H9 (cell line): ENCODE results near the gene GLP2R. TPM values are rescaled to one million over a fixed set of nuclear protein-coding genes. Genes with fewer than 3 reads are reported as not detected.

ENCODE experiments used
- DNase-seq: peaks from one replicate; pipeline ENCODE4 v3.0.0-alpha.2; 2017
- H2AFZ ChIP-seq: one replicate; pipeline ENCODE4 v1.6.1; 2013; ENCODE audit warnings: mild to moderate bottlenecking, low read length, control low read depth, moderate library complexity
- H2AK5ac ChIP-seq: 2 replicates; pipeline ENCODE4 v1.6.1; 2013; ENCODE audit warnings: low read length, control low read depth, mixed read lengths; ENCODE audit not compliant: insufficient read length
- H2BK120ac ChIP-seq: one replicate; pipeline ENCODE4 v1.6.1; 2013; ENCODE audit warnings: low read depth, mild to moderate bottlenecking, low read length, control low read depth, inconsistent platforms; ENCODE audit not compliant: poor library complexity, severe bottlenecking
- H2BK12ac ChIP-seq: 2 replicates; pipeline ENCODE4 v1.6.1; 2013; ENCODE audit warnings: low read length, control low read depth, mixed read lengths, low read depth; ENCODE audit not compliant: insufficient read length
- H2BK15ac ChIP-seq: 2 replicates; pipeline ENCODE4 v1.6.1; 2013; ENCODE audit warnings: low read depth, low read length, control low read depth
- H2BK20ac ChIP-seq: one replicate; pipeline ENCODE4 v1.6.1; 2013; ENCODE audit warnings: low read depth, mild to moderate bottlenecking, low read length, control low read depth, inconsistent platforms; ENCODE audit not compliant: poor library complexity, severe bottlenecking
- H2BK5ac ChIP-seq: 2 replicates; pipeline ENCODE4 v1.6.1; 2013; ENCODE audit warnings: low read length, control low read depth, mixed read lengths; ENCODE audit not compliant: insufficient read length
- H3K14ac ChIP-seq: 2 replicates; pipeline ENCODE4 v1.6.1; 2013; ENCODE audit warnings: low read length, control low read depth; ENCODE audit not compliant: insufficient read depth
- H3K18ac ChIP-seq: 2 replicates; pipeline ENCODE4 v1.6.1; 2013; ENCODE audit warnings: low read depth, mild to moderate bottlenecking, mixed read lengths, low read length, control low read depth; ENCODE audit not compliant: insufficient read length
- H3K23ac ChIP-seq: 2 replicates; pipeline ENCODE4 v1.6.1; 2013; ENCODE audit warnings: low read length, control low read depth, mixed read lengths, low read depth; ENCODE audit not compliant: insufficient read length
- H3K23me2 ChIP-seq: 2 replicates; pipeline ENCODE4 v1.6.1; 2013; ENCODE audit warnings: low read depth, mild to moderate bottlenecking, mixed read lengths, low read length, control low read depth; ENCODE audit not compliant: insufficient read length, poor library complexity, severe bottlenecking
- H3K27ac ChIP-seq: 2 replicates; pipeline ENCODE4 v1.5.1; 2013; ENCODE audit warnings: low read length, control low read depth, mixed read lengths, low read depth; ENCODE audit not compliant: insufficient read length
- H3K27me3 ChIP-seq: 2 replicates; pipeline ENCODE4 v1.6.1; 2013; ENCODE audit warnings: low read length, control low read depth, inconsistent platforms; ENCODE audit not compliant: insufficient read depth
- H3K4ac ChIP-seq: 2 replicates; pipeline ENCODE4 v1.6.1; 2013; ENCODE audit warnings: low read depth, mild to moderate bottlenecking, control low read depth, inconsistent platforms, low read length, moderate library complexity
- H3K4me1 ChIP-seq: 2 replicates; pipeline ENCODE4 v1.6.1; 2013; ENCODE audit warnings: low read length, control low read depth, inconsistent platforms; ENCODE audit not compliant: insufficient read depth
- H3K4me2 ChIP-seq: 2 replicates; pipeline ENCODE4 v1.6.1; 2013; ENCODE audit warnings: low read length, control low read depth, mixed read lengths; ENCODE audit not compliant: insufficient read length, insufficient read depth
- H3K56ac ChIP-seq: 2 replicates; pipeline ENCODE4 v1.6.1; 2013; ENCODE audit warnings: low read depth, mild to moderate bottlenecking, mixed read lengths, low read length, control low read depth; ENCODE audit not compliant: insufficient read length
- H3K79me1 ChIP-seq: 2 replicates; pipeline ENCODE4 v1.6.1; 2013; ENCODE audit warnings: low read depth, mild to moderate bottlenecking, moderate library complexity, low read length, control low read depth, inconsistent platforms; ENCODE audit not compliant: insufficient read depth, poor library complexity, severe bottlenecking
- H3K79me2 ChIP-seq: 2 replicates; pipeline ENCODE4 v1.6.1; 2013; ENCODE audit warnings: low read length, control low read depth, inconsistent platforms; ENCODE audit not compliant: insufficient read depth
- H3K9ac ChIP-seq: 2 replicates; pipeline ENCODE4 v1.6.1; 2013; ENCODE audit warnings: low read length, control low read depth, mixed read lengths; ENCODE audit not compliant: insufficient read length; ENCODE audit errors: extremely low read depth
- H3K9me3 ChIP-seq: one replicate; pipeline ENCODE4 v1.6.1; 2013; ENCODE audit warnings: low read depth, low read length, inconsistent platforms; ENCODE audit not compliant: control insufficient read depth
- H3T11ph ChIP-seq: one replicate; pipeline ENCODE4 v1.6.1; 2013; ENCODE audit warnings: mild to moderate bottlenecking, low read length, control low read depth, inconsistent platforms
- H4K20me1 ChIP-seq: one replicate; pipeline ENCODE4 v1.6.1; 2013; ENCODE audit not compliant: control insufficient read depth, insufficient read length, insufficient read depth
- H4K5ac ChIP-seq: 2 replicates; pipeline ENCODE4 v1.6.1; 2013; ENCODE audit warnings: low read depth, mild to moderate bottlenecking, mixed read lengths, low read length, control low read depth; ENCODE audit not compliant: insufficient read length
- H4K8ac ChIP-seq: replicated peaks from 2 replicates; pipeline ENCODE4 v1.6.1; 2013; ENCODE audit warnings: low read length, control low read depth, mixed read lengths, low read depth; ENCODE audit not compliant: insufficient read length
- H4K91ac ChIP-seq: 2 replicates; pipeline ENCODE4 v1.6.1; 2013; ENCODE audit warnings: low read depth, mild to moderate bottlenecking, moderate library complexity, mixed read lengths, low read length, control low read depth; ENCODE audit not compliant: insufficient read length
- H3K27ac Mint-ChIP-seq, 3 experiments: 2 replicates in 2 of 3; 3 replicates in 1 of 3; pipeline ENCODE4 v1.8.0; 2020 to 2021; ENCODE audit warnings: mixed read lengths in 3 of 3, mild to moderate bottlenecking in 1 of 3, moderate library complexity in 1 of 3
- H3K27me3 Mint-ChIP-seq: 2 replicates; pipeline ENCODE4 v1.8.0; 2021; ENCODE audit warnings: low read depth, mild to moderate bottlenecking, moderate library complexity, mixed read lengths
- H3K36me3 Mint-ChIP-seq, 3 experiments: 2 replicates in 2 of 3; 3 replicates in 1 of 3; pipeline ENCODE4 v1.8.0; 2020 to 2021; ENCODE audit warnings: low read depth in 3 of 3, mixed read lengths in 3 of 3; ENCODE audit not compliant: insufficient read depth in 1 of 3
- H3K4me1 Mint-ChIP-seq, 2 experiments: 2 replicates each; pipeline ENCODE4 v1.8.0; 2020; ENCODE audit warnings: mixed read lengths in 2 of 2
- H3K4me3 Mint-ChIP-seq, 2 experiments: 2 replicates in 1 of 2; 3 replicates in 1 of 2; pipeline ENCODE4 v1.8.0; 2020 to 2021; ENCODE audit warnings: mild to moderate bottlenecking in 2 of 2, mixed read lengths in 2 of 2, moderate library complexity in 1 of 2
- H3K9me3 Mint-ChIP-seq, 2 experiments: 2 replicates in 1 of 2; 3 replicates in 1 of 2; pipeline ENCODE4 v1.8.0; 2020; ENCODE audit warnings: mild to moderate bottlenecking in 2 of 2, mixed read lengths in 2 of 2, moderate library complexity in 1 of 2
- CTCF ChIP-seq: fragments of 200-600 bp; sonication (generic); conservative IDR thresholded peaks from 3 replicates; pipeline ENCODE4 v1.8.0; 2021; ENCODE audit warnings: antibody characterized with exemption, mild to moderate bottlenecking
- WGBS: extraction: QIAGEN DNeasy Blood & Tissue Kit; methylation state at CpG from one replicate; pipeline ENCODE4 v1.1.7; 2013; ENCODE audit warnings: missing lambda C conversion rate, low lambda C conversion rate, mixed read lengths; ENCODE audit not compliant: insufficient read length; ENCODE audit errors: extremely low coverage; 5-methylcytosine and 5-hydroxymethylcytosine counted together
- total RNA-seq: library from RNA; stranded (reverse); gene quantifications from 2 replicates; pipeline ENCODE4 v1.2.1, GENCODE V29; 2021

The GLP2R gene
- total RNA-seq, 1 experiment from 2014 or later = not detected

GRCh38 chr17:9893411-9894012 is 67.8 kb downstream of the GLP2R start:
- Histone ChIP-seq H3K23ac (no peak overlapping the region), H3K23me2 (no peaks in the 10 kb centered on the region), H2BK12ac (no peak overlapping the region), H3K9ac (no peak overlapping the region), H2BK15ac (no peak overlapping the region), H3T11ph (no peak overlapping the region), H2BK20ac (no peak overlapping the region), H2AK5ac (no peak overlapping the region), H3K4me1 (no peaks in the 10 kb centered on the region), H4K20me1 (no peaks in the 10 kb centered on the region), H3K79me1 (no peaks in the 10 kb centered on the region), H3K79me2 (no peaks in the 10 kb centered on the region), H4K5ac (no peak overlapping the region), H4K8ac (no peak overlapping the region), H3K56ac (no peak overlapping the region), H3K14ac (no peak overlapping the region), H4K91ac (no peak overlapping the region), H2BK5ac (no peak overlapping the region), H2BK120ac (no peak overlapping the region), H3K9me3 (no peaks in the 10 kb centered on the region), H3K4me2 (no peak overlapping the region), H3K18ac (no peak overlapping the region), H3K4ac (no peak overlapping the region), H3K27me3 (no peaks in the 10 kb centered on the region), H3K27ac (no peak overlapping the region), H2AFZ (no peak overlapping the region)
- no peak for DNase-seq
- no peak overlapping the region for H3K27ac Mint-ChIP-seq
- H3K4me1 Mint-ChIP-seq = peaks cover 3 to 11% of the 10 kb centered on the region in 2 experiments; a peak in 3 of 4 replicates
- WGBS = no CpG with 5 or more reads among the region's 3 CpGs
- H3K36me3 Mint-ChIP-seq = no peaks in the 10 kb centered on the region
- H3K4me3 Mint-ChIP-seq = no peak overlapping the region; a peak in 1 of 5 replicates
- H3K9me3 Mint-ChIP-seq = no peaks in the 10 kb centered on the region
- H3K27me3 Mint-ChIP-seq = peaks cover 15% of the 10 kb centered on the region
- TF ChIP-seq CTCF = no peak
